Measurements from ENCODE around the gene FHOD3. TPM values are rescaled to one million over a fixed set of nuclear protein-coding genes. Genes with fewer than 3 reads are reported as not detected.
"Not testable (repeated sequence)": the region's sequence is repeated elsewhere in the genome, so short reads cannot be mapped to it uniquely, and the experiment has no call there.

Gene FHOD3
- total and polyA plus RNA-seq, 5 experiments from 2014 or later: not detected

DNA sequence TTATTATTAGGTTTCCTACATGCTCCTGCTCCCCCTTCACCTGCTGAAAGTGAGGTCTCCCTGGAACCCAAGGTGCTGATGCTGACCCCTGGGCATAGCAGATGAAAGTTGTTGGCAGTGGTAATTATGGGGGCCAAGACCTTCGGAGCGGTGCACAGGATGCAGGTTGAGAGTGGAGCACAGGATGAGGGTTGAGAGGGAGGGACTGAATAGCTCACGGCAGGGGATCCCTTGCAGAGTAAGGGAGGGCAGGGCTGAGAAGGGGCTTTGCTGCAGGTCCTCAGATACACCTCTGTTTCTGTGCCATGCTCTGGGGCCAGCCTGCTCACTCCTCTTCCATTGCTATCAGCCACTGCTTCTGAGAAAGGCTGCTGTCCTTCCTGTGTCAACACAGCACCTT lies 163.3 kb downstream of the FHOD3 start:
- no peak for DNase-seq
- H3K36me3 Mint-ChIP-seq: no peaks in the 10 kb centered on the region
- POLR2A ChIA-PET: interaction anchor here (0.8 kb wide), 1 partner anchor 26 kb away, joined by 4 read pairs; no protein-coding TSS in a partner anchor
- no peak overlapping the region for H3K27ac Mint-ChIP-seq
- H3K4me3 Mint-ChIP-seq: no peak overlapping the region
- H3K27me3 Mint-ChIP-seq: peaks cover 0 to 5% (median 0%) of the 10 kb centered on the region in 5 donors
- ATAC-seq: no peak
- no peaks in the 10 kb centered on the region for H3K9me3 Mint-ChIP-seq
- H3K4me1 Mint-ChIP-seq: peaks cover 0 to 2% (median 0%) of the 10 kb centered on the region in 4 donors

DNA sequence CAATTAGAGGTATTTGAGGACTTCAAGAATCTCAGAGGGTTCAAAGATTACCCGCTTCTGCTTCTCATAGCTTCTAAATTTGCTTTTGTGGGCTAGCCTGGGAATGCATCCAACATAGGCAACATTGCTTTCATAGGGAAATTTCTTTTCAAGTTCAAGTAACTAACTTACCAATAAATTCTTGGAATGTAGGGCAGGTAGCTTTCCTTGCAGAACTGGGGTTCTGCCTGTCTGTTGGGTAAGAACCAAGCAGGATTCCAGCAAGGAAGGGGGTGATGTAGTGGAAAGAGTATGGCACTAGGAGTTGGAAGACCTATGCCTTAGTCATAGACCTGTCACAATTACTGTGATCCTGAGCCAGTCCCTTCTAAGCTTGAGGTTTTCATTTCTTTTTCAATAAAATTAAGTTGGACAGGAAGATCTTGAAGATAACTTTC lies 164.1 kb downstream of the FHOD3 start:
- no peak for DNase-seq
- H3K27ac Mint-ChIP-seq: no peak overlapping the region
- POLR2A ChIA-PET: interaction anchor here (0.8 kb wide), 1 partner anchor 27 kb away, joined by 4 read pairs; no protein-coding TSS in a partner anchor

DNA sequence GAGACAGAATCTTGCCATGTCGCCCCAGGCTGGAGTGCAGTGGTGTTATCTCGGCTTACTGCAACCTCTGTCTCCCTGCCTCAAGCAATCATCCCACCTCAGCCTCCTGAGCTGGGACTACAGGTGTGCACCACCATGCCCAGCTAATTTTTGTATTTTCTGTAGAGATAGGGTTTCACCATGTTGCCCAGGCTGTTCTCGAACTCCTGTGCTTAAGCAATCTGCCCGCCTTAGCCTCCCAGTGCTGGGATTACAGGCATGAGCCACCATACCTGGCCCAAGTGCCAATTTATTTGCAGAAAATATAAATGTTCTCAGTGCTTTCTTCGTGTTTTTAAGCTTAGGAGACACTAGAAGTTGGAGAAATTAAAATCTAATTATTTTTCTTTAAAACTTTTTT lies 166.0 kb downstream of the FHOD3 start:
- H3K9me3 Mint-ChIP-seq, H3K4me1 Mint-ChIP-seq, POLR2A ChIA-PET, H3K27me3 Mint-ChIP-seq, H3K36me3 Mint-ChIP-seq, ATAC-seq, DNase-seq: not testable (repeated sequence)
- Mint-ChIP-seq H3K4me3 (peak overlapping the region in 1 of 10 donors; percentile 71), H3K27ac (peak overlapping the region in 2 of 10 donors; percentile 45 to 57)

More for the DNA sequence above, 164.1 kb downstream of the FHOD3 start:
- no peak for ATAC-seq
- H3K27me3 Mint-ChIP-seq: peaks cover 0 to 5% (median 0%) of the 10 kb centered on the region in 5 donors
- H3K4me3 Mint-ChIP-seq: no peak overlapping the region
- H3K36me3 Mint-ChIP-seq: no peaks in the 10 kb centered on the region
- peaks cover 0 to 2% (median 0%) of the 10 kb centered on the region in 4 donors for H3K4me1 Mint-ChIP-seq
- H3K9me3 Mint-ChIP-seq: no peaks in the 10 kb centered on the region

DNA sequence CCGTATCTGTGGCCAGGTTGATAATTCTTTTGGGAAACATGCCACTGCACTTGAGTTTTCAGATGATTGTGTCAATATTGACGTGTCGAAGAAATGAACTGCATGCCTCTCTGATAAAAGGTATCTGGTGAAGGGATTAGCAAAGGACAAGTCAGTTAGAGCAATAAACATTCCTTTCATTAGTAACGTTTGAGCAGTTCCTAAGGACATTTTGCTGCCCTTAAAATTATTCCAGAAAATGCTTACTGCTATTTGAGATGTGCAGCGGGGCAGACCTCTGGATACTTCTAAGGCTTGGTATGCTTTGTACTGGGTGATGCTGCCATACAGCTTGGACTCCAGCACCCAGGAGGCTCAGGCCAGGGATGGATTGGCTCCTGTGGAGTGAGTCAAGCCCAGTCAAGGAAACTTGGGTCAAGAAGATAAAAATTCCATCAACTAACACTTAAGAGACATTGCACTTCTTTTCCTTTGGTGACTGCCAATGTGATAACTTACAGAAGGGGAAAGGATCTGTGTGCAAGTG lies 166.7 kb downstream of the FHOD3 start:
- H3K9me3 Mint-ChIP-seq: no peaks in the 10 kb centered on the region
- POLR2A ChIA-PET: no interaction called here
- no peak overlapping the region for H3K27ac Mint-ChIP-seq
- H3K4me1 Mint-ChIP-seq: peaks cover 0 to 2% (median 0%) of the 10 kb centered on the region in 4 donors
- H3K27me3 Mint-ChIP-seq: peaks cover 0 to 8% (median 0%) of the 10 kb centered on the region in 5 donors
- H3K36me3 Mint-ChIP-seq: no peaks in the 10 kb centered on the region
- DNase-seq (no peak), ATAC-seq (no peak)
- no peak overlapping the region for H3K4me3 Mint-ChIP-seq

DNA sequence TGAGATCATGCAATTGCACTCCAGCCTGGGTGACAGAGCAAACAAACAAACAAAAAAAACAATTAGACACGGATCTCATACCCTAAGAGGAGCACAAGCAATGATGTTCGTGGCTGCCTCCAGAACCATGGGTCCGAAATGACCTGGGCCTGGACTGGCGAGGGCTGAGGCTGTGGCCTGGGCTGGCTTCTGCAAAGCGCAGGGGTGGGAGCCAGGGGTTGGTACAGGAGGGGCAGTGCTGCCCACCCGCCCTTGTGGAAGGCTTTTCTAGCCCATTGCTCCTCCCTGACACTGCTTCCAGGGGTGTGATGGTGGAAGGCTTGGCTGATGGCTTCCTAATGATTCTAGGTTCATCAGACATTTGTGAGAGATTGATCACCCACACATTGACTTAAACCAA lies 167.8 kb downstream of the FHOD3 start:
- Mint-ChIP-seq H3K36me3 (no peaks in the 10 kb centered on the region), H3K27me3 (peaks cover 0 to 8% (median 0%) of the 10 kb centered on the region in 5 donors), H3K4me3 (no peak overlapping the region), H3K9me3 (no peaks in the 10 kb centered on the region), H3K4me1 (peaks cover 0 to 2% (median 0%) of the 10 kb centered on the region in 4 donors), H3K27ac (no peak overlapping the region)
- ATAC-seq (no peak), DNase-seq (no peak)
- POLR2A ChIA-PET: no interaction called here

DNA sequence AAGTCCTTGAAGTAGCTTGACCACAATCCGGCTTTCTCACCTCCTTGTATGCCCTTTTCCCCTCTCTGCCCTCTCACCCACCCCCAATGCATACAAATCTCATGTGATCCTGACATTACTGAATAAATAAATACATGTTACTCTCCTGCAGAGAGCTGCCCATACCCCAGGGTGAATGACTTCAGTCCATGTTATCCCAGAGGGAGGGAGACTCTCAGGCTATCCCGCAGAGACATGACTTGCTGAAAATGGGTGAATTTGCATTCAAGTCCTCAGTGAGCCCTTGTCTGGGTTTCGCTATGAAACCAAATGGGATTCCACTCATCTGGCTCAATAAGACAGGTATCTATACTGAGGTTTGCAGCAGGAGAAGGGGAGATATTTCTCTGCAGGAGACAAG lies 168.5 kb downstream of the FHOD3 start:
- peaks cover 0 to 2% (median 0%) of the 10 kb centered on the region in 4 donors for H3K4me1 Mint-ChIP-seq
- no peaks in the 10 kb centered on the region for H3K9me3 Mint-ChIP-seq
- ATAC-seq: no peak
- POLR2A ChIA-PET: no interaction called here
- peak overlapping the region in 1 of 10 donors; percentile 51 for H3K27ac Mint-ChIP-seq
- H3K27me3 Mint-ChIP-seq: peaks cover 0 to 8% (median 0%) of the 10 kb centered on the region in 5 donors
- no peak overlapping the region for H3K4me3 Mint-ChIP-seq
- no peaks in the 10 kb centered on the region for H3K36me3 Mint-ChIP-seq
- DNase-seq: no peak

DNA sequence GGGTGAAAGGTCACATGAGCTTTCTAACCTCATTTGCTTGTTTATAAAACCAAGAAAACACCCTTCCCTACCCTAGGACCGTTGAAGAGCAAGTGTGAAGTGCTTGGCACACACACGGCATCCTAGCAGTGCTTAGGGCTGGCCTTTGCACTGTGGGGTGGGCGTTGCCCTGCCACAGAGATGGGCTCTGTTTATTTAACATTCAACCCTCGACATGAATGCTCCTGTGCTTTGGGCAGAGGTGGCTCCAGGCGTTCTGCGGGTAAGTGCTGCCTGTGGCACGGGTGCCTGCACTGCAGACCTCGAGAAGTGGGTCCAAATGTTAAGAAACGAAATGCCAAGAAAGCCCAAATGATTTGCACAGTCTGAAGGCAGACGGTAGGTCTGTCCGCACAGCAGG lies 170.1 kb downstream of the FHOD3 start:
- no peak for DNase-seq
- no peaks in the 10 kb centered on the region for H3K36me3 Mint-ChIP-seq
- peaks cover 0 to 8% (median 0%) of the 10 kb centered on the region in 5 donors for H3K27me3 Mint-ChIP-seq
- H3K4me3 Mint-ChIP-seq: no peak overlapping the region
- no peaks in the 10 kb centered on the region for H3K9me3 Mint-ChIP-seq
- no peaks in the 10 kb centered on the region for H3K4me1 Mint-ChIP-seq
- no peak for ATAC-seq
- H3K27ac Mint-ChIP-seq: peak overlapping the region in 1 of 10 donors; percentile 78
- POLR2A ChIA-PET: no interaction called here

DNA sequence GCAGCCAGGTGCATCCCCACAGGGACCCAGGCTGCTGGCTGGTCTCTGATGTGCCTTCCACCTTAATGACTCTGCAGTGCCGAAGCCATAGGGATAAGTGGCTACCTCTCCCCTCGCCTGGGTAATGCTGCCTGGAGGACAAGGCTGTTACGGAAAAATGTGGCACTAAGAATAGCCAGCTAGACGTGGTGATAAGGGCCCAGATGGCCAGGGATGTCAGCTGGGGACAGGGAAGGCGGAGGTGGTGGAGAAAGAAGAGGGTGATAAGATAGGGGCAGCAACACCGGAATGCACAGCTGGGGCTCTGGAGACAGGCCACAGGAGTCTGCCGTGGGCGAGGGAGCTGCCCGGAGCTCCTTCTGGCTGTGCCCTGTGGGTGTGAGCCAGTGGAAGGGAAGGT lies 170.6 kb downstream of the FHOD3 start:
- no peaks in the 10 kb centered on the region for H3K4me1 Mint-ChIP-seq
- POLR2A ChIA-PET: no interaction called here
- H3K4me3 Mint-ChIP-seq: no peak overlapping the region
- no peak overlapping the region for H3K27ac Mint-ChIP-seq
- DNase-seq: no peak
- no peaks in the 10 kb centered on the region for H3K36me3 Mint-ChIP-seq
- no peak for ATAC-seq
- peaks cover 0 to 8% (median 0%) of the 10 kb centered on the region in 5 donors for H3K27me3 Mint-ChIP-seq
- H3K9me3 Mint-ChIP-seq: no peaks in the 10 kb centered on the region

DNA sequence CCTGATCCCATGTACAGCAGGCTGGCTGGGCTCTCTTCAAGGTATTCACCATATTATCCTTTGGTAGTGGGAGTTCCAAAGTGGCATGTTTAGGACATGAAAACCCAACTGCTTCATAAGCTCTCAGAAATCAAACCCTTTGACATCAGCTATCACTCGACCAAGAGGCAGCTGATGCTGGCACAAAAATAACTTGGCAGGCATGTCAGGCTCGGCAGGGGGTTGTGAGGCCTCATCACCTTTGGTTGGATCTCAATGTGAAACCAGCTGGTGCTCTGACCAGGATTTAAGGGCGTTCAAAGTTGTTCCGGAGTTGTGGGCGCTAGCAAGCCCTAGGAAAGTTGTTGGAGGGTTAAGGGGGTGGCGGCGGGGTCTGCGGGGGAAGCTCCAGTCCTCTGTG lies 171.9 kb downstream of the FHOD3 start:
- no peak overlapping the region for H3K27ac Mint-ChIP-seq
- ATAC-seq (no peak), DNase-seq (no peak)
- no peaks in the 10 kb centered on the region for H3K4me1 Mint-ChIP-seq
- no peaks in the 10 kb centered on the region for H3K36me3 Mint-ChIP-seq
- H3K27me3 Mint-ChIP-seq: peaks cover 0 to 12% (median 7%) of the 10 kb centered on the region in 5 donors
- POLR2A ChIA-PET: no interaction called here
- H3K9me3 Mint-ChIP-seq: peaks cover 0 to 3% (median 0%) of the 10 kb centered on the region in 9 donors
- H3K4me3 Mint-ChIP-seq: no peak overlapping the region

DNA sequence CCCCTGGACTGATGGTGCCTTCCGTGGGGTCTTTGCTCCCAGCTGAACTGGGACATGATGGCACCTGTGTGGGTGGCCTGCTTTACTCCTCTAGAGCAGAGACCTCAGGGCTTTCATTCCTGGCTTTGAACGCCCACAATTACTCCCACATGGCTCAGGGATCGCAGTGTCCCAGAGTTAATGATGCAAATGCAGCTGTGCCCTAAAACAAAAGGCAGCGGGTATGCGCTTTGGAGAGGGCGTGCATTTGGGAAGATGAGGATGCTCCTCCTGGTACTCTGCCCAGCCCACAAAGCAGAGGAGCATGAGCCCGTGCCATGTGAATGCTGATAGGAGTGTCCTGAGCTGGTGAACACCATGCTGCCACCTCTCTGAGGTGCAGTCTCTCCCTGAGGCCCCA lies 173.4 kb downstream of the FHOD3 start:
- Mint-ChIP-seq H3K27ac (no peak overlapping the region), H3K36me3 (no peaks in the 10 kb centered on the region), H3K9me3 (peaks cover 0 to 3% (median 0%) of the 10 kb centered on the region in 9 donors), H3K4me3 (no peak overlapping the region), H3K4me1 (no peaks in the 10 kb centered on the region), H3K27me3 (peaks cover 0 to 10% (median 8%) of the 10 kb centered on the region in 5 donors)
- DNase-seq: no peak
- ATAC-seq: no peak
- POLR2A ChIA-PET: no interaction called here

DNA sequence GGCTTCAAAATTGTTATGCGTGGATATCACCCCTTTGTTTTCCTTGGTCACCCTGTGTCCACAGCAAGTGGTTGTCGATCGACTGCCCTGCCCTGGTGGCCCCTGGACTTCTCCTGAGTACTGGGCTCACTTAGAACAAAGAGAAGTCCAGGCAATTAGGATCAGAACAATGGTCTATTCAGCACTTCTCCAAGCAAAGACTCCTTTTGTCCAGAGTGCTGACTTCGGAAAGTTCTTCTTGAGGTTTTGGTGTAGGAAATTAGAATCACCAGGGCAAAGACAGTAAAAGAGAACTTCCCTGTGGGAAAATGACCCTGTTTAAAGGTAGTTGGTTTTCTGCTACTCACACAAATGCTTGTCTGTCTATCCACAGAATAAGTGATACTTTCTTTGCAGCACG lies 173.9 kb downstream of the FHOD3 start:
- Mint-ChIP-seq H3K9me3 (peaks cover 0 to 3% (median 0%) of the 10 kb centered on the region in 9 donors), H3K4me1 (no peaks in the 10 kb centered on the region), H3K27me3 (peaks cover 0 to 13% (median 10%) of the 10 kb centered on the region in 5 donors), H3K36me3 (no peaks in the 10 kb centered on the region), H3K27ac (no peak overlapping the region), H3K4me3 (no peak overlapping the region)
- POLR2A ChIA-PET: no interaction called here
- DNase-seq (no peak), ATAC-seq (no peak)

DNA sequence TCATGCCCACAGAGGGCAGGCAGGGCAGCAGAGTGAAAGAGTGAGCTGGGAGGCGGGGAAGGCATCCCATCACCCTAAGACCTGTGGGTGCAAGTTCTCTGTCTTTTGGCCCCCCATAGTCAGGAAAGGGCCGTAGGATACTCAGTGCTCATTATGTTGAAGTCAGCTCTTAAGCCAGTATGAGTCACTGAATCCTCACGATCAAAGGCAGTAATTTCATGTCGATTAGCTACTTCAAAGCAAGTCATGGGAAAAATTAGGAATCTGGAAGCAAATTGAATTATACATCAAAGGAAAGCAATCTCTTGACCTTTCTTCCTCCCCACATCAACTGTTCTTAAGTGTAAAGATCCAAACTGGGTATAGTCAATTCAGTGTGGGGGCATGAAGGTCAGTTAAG lies 178.9 kb downstream of the FHOD3 start:
- Mint-ChIP-seq H3K27me3 (peaks cover 4 to 19% (median 10%) of the 10 kb centered on the region in 5 donors), H3K36me3 (no peaks in the 10 kb centered on the region), H3K4me1 (no peaks in the 10 kb centered on the region), H3K9me3 (peaks cover 0 to 5% (median 0%) of the 10 kb centered on the region in 9 donors), H3K4me3 (no peak overlapping the region), H3K27ac (no peak overlapping the region)
- ATAC-seq (no peak), DNase-seq (no peak)
- POLR2A ChIA-PET: no interaction called here

DNA sequence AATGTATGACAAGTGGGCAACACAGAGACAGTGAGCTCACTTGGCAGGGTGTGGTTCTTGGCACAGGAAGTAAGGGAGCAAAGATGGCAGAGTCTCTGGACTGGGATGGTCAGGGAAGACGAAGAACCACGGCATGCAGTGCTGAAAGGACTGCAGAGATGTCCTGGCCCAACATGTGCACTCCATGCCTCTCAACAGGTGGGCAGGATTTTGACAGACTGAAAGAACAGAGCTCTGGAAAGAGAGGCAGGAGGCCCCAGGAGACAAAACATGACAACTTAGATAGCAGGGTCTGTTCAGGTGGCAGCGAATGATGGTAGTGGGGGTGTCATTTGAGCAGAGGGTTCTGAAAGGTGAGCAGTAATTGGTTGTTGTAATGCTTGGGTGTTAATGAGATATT lies 180.3 kb downstream of the FHOD3 start:
- H3K27me3 Mint-ChIP-seq: peaks cover 4 to 29% (median 10%) of the 10 kb centered on the region in 5 donors
- H3K4me1 Mint-ChIP-seq: no peaks in the 10 kb centered on the region
- H3K27ac Mint-ChIP-seq: no peak overlapping the region
- H3K36me3 Mint-ChIP-seq: no peaks in the 10 kb centered on the region
- peaks cover 0 to 5% (median 0%) of the 10 kb centered on the region in 9 donors for H3K9me3 Mint-ChIP-seq
- no peak for ATAC-seq
- POLR2A ChIA-PET: no interaction called here
- DNase-seq: no peak
- no peak overlapping the region for H3K4me3 Mint-ChIP-seq

DNA sequence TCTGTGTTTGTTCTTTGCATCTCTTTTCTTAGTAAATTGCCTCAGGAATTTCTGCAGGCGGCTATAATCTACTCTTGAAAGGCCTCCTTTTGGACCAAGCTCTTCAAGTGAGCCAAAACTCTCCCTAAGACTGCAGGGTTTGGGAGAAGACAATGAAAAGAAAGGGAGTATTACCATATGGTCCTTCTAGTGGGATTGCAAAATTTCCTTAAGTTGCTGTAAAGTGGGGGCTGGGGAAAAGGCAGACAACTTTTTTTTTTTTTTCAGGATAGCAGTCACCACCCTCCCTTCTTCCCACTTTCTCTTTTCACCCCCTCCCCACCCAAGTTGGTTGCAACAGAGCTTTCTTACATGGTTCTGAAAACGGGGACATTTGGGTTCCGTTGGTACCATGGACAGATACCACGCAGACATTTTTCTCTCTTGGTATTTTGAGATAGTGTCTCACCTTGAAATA lies 183.7 kb downstream of the FHOD3 start:
- H3K36me3 Mint-ChIP-seq: no peaks in the 10 kb centered on the region
- H3K9me3 Mint-ChIP-seq: peaks cover 0 to 2% (median 0%) of the 10 kb centered on the region in 9 donors
- H3K4me3 Mint-ChIP-seq: no peak overlapping the region
- no peak overlapping the region for H3K27ac Mint-ChIP-seq
- ATAC-seq (no peak), DNase-seq (no peak)
- H3K27me3 Mint-ChIP-seq: peaks cover 0 to 32% (median 14%) of the 10 kb centered on the region in 5 donors
- no peaks in the 10 kb centered on the region for H3K4me1 Mint-ChIP-seq
- POLR2A ChIA-PET: no interaction called here

Data from naive thymus-derived CD8-positive, alpha-beta T cell (primary cell).